ENCODE data around the gene KCNK2. TPM values are rescaled to one million over a fixed set of nuclear protein-coding genes. Genes with fewer than 3 reads are reported as not detected.

KCNK2 gene
- total RNA-seq, 6 experiments from 2014 or later: 0.06 to 0.31 (median 0.12) TPM; not detected in 3

DNA sequence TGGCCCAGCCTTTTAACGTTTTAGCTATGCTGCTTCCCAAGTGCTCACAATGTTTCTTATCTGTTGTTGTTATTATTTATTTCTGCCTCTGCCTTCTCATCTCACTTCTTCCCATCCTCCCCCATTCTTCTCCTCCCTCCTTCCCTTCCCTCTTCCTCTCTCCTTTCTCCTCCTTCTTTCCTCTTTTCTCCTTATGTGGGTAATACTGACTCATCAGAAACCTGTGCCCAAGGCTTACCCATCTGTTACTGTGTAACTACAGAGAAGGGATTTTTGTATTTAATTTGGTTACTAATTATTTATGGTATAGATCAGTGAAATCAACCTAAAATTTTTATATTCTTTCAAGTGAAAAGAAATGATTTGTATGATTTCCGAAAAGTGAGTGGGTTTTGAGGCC is 120.3 kb downstream of the KCNK2 start:
- Histone ChIP-seq H3K27me3 (no peaks in the 10 kb centered on the region), H3K9me3 (no peaks in the 10 kb centered on the region), H3K36me3 (no peaks in the 10 kb centered on the region), H3K27ac (no peak overlapping the region), H3K4me3 (no peak overlapping the region), H3K4me1 (no peaks in the 10 kb centered on the region)
- DNase-seq (no peak), ATAC-seq (no peak)
- TF ChIP-seq, protein P1, sequence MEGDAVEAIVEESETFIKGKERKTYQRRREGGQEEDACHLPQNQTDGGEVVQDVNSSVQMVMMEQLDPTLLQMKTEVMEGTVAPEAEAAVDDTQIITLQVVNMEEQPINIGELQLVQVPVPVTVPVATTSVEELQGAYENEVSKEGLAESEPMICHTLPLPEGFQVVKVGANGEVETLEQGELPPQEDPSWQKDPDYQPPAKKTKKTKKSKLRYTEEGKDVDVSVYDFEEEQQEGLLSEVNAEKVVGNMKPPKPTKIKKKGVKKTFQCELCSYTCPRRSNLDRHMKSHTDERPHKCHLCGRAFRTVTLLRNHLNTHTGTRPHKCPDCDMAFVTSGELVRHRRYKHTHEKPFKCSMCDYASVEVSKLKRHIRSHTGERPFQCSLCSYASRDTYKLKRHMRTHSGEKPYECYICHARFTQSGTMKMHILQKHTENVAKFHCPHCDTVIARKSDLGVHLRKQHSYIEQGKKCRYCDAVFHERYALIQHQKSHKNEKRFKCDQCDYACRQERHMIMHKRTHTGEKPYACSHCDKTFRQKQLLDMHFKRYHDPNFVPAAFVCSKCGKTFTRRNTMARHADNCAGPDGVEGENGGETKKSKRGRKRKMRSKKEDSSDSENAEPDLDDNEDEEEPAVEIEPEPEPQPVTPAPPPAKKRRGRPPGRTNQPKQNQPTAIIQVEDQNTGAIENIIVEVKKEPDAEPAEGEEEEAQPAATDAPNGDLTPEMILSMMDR (IDR thresholded peaks at IDR 0.05): no peak
- TF ChIP-seq POLR2A (IDR thresholded peaks at IDR 0.05): no peak
- 38% methylated on average over 2 of the region's 2 CpGs for WGBS (ENCODE audit: insufficient coverage, low coverage, low lambda C conversion rate, missing lambda C conversion rate)
- intact Hi-C loops (cut with DNase I): no loop called here

DNA sequence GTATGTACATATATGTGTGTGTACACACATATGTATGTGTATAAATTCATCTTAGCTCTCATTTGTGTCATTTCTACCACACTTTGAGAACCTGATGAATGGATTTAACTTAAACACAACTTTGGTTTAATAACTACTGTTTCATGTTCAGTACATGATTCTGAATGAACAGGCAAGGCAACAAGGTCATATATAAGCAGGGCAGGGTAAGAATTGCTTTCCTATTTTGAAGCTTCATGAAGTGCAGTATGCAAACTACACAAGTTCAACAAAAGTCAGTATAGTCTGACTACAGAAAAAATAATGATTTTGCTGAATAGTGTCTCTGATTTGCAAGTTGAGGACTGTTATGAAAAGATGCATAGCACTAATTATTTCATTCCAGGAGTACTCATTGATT is 127.6 kb downstream of the KCNK2 start:
- Histone ChIP-seq H3K4me1 (no peaks in the 10 kb centered on the region), H3K36me3 (no peaks in the 10 kb centered on the region), H3K27me3 (no peaks in the 10 kb centered on the region), H3K4me3 (no peak overlapping the region), H3K27ac (no peak overlapping the region), H3K9me3 (no peaks in the 10 kb centered on the region)
- no peak for DNase-seq
- ATAC-seq: no peak
- TF ChIP-seq, protein P1 (IDR thresholded peaks at IDR 0.05): no peak
- TF ChIP-seq POLR2A (IDR thresholded peaks at IDR 0.05): no peak
- intact Hi-C loops (cut with DNase I): no loop called here

DNA sequence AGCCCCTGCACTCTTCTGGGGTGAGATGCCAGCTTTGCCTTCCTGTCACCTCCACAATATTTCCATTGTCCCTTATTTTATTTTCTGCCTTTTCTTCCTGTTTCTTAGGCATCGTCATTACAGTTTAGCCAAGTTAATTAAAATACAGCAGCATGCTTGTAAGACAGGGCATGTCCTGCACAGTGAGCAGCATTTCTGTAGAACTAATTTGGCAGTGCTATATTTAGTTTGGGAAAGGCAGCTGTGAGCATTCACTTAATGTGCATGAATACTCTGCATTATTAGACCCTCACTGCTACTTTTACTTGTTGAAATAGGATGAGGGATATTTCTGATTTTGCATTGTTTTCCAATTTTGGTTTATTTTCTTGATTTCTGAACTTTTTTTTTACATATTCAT is 133.3 kb downstream of the KCNK2 start:
- 45% methylated on average over 1 of the region's 1 CpG for WGBS (ENCODE audit: insufficient coverage, low coverage, low lambda C conversion rate, missing lambda C conversion rate)
- no peaks in the 10 kb centered on the region for H3K9me3 ChIP-seq
- no peak overlapping the region for H3K27ac ChIP-seq
- H3K36me3 ChIP-seq: no peaks in the 10 kb centered on the region
- DNase-seq (no peak), ATAC-seq (no peak)
- intact Hi-C loops (cut with DNase I): no loop called here
- no peak for TF ChIP-seq POLR2A (IDR thresholded peaks at IDR 0.05)
- H3K4me1 ChIP-seq: no peaks in the 10 kb centered on the region
- H3K4me3 ChIP-seq: no peak overlapping the region
- no peaks in the 10 kb centered on the region for H3K27me3 ChIP-seq

DNA sequence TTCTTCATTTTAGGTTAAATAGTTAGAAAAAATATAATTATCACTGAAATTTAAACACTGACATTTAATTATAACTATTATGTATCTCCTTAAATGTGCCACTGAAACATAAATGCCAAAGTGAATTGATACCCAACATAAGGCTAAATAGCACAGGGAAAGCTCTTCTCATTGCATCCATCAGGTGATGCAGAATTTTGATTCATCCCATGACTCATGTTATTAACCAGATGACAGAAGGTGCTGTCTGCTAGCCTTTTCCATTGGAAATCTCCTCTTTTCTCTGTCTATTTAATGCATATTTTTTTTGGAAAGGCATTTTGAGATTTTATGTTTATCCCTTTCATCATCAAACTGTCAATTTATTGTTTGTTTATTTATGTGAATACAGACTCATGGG is 136.8 kb downstream of the KCNK2 start:
- TF ChIP-seq, protein P1 (IDR thresholded peaks at IDR 0.05): no peak
- no peak for TF ChIP-seq POLR2A (IDR thresholded peaks at IDR 0.05)
- H3K27ac ChIP-seq: no peak overlapping the region
- H3K4me3 ChIP-seq: no peak overlapping the region
- intact Hi-C loops (cut with DNase I): no loop called here
- H3K36me3 ChIP-seq: no peaks in the 10 kb centered on the region
- no peaks in the 10 kb centered on the region for H3K9me3 ChIP-seq
- H3K4me1 ChIP-seq: no peaks in the 10 kb centered on the region
- H3K27me3 ChIP-seq: no peaks in the 10 kb centered on the region
- DNase-seq (no peak), ATAC-seq (no peak)

DNA sequence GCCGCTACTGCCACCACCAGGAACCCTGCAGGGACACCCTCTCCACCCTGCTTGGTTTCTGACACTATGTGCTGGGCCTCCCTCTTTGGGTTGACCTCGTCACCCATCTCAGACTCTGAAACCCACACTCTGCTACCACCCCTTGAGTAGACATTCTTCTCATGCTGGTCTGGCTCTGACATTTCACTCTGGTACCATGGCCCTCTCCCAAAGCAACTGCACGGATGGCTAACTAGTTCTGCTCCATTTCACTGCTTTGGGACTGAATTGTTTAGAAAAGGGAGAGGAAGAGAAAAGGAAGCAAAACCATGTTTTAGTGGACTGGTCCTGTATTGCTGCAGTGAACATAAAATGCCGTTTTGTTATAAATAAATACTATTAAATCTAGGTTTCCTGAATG is 137.8 kb downstream of the KCNK2 start:
- ATAC-seq: no peak
- 33% methylated on average over 2 of the region's 4 CpGs for WGBS (ENCODE audit: insufficient coverage, low coverage, low lambda C conversion rate, missing lambda C conversion rate)
- TF ChIP-seq, protein P1 (IDR thresholded peaks at IDR 0.05): no peak
- no peak for TF ChIP-seq POLR2A (IDR thresholded peaks at IDR 0.05)
- intact Hi-C loops (cut with DNase I): no loop called here
- no peaks in the 10 kb centered on the region for H3K27me3 ChIP-seq
- no peak overlapping the region for H3K4me3 ChIP-seq
- H3K27ac ChIP-seq: no peak overlapping the region
- no peaks in the 10 kb centered on the region for H3K4me1 ChIP-seq
- no peaks in the 10 kb centered on the region for H3K36me3 ChIP-seq
- no peaks in the 10 kb centered on the region for H3K9me3 ChIP-seq
- no peak for DNase-seq
